Endodermal cell (in vitro differentiated cells): ENCODE data around the gene MPLKIP. TPM values are rescaled to one million over a fixed set of nuclear protein-coding genes. Genes with fewer than 3 reads are reported as not detected.
A peak's percentile ranks its signal among the peaks of the same experiment; 100 is the strongest.
"Not testable (repeated sequence)": the region's sequence is repeated elsewhere in the genome, so short reads cannot be mapped to it uniquely, and the experiment has no call there.

Experiments
- DNase-seq: peaks from one replicate; pipeline ENCODE4 v3.0.0-alpha.2; 2017
- H3K27ac ChIP-seq: 2 replicates; pipeline ENCODE4 v1.5.1; 2013; ENCODE audit warnings: mild to moderate bottlenecking, low read depth, low read length, moderate library complexity
- H3K27me3 ChIP-seq: 2 replicates; pipeline ENCODE4 v1.6.1; 2013; ENCODE audit warnings: mild to moderate bottlenecking, low read length, moderate library complexity; ENCODE audit not compliant: insufficient read depth, control insufficient read depth, poor library complexity, severe bottlenecking
- H3K36me3 ChIP-seq: 2 replicates; pipeline ENCODE4 v1.7.0; 2013; ENCODE audit warnings: mild to moderate bottlenecking, low read length, moderate library complexity; ENCODE audit not compliant: control insufficient read depth, insufficient read depth
- H3K4me1 ChIP-seq: one replicate; pipeline ENCODE4 v1.7.0; 2013; ENCODE audit warnings: low read length; ENCODE audit not compliant: control insufficient read depth, insufficient read depth
- H3K4me3 ChIP-seq: 2 replicates; pipeline ENCODE4 v1.5.1; 2013; ENCODE audit warnings: mild to moderate bottlenecking, low read length, moderate library complexity
- H3K9ac ChIP-seq: 2 replicates; pipeline ENCODE4 v1.6.1; 2013; ENCODE audit warnings: mild to moderate bottlenecking, low read length, moderate library complexity; ENCODE audit not compliant: poor library complexity, severe bottlenecking; ENCODE audit errors: extremely low read depth
- H3K9me3 ChIP-seq: 2 replicates; pipeline ENCODE4 v1.6.1; 2013; ENCODE audit warnings: mild to moderate bottlenecking, low read length, moderate library complexity; ENCODE audit not compliant: control insufficient read depth
- H3K27ac Mint-ChIP-seq: 2 replicates; pipeline ENCODE4 v1.8.0; 2020; ENCODE audit warnings: mixed read lengths
- H3K27me3 Mint-ChIP-seq: 2 replicates; pipeline ENCODE4 v1.8.0; 2021; ENCODE audit warnings: mild to moderate bottlenecking, mixed read lengths; ENCODE audit not compliant: insufficient read depth
- H3K36me3 Mint-ChIP-seq: 2 replicates; pipeline ENCODE4 v1.8.0; 2020; ENCODE audit warnings: low read depth, mixed read lengths
- H3K4me1 Mint-ChIP-seq: 2 replicates; pipeline ENCODE4 v1.8.0; 2020; ENCODE audit warnings: mixed read lengths
- H3K4me3 Mint-ChIP-seq: 2 replicates; pipeline ENCODE4 v1.8.0; 2020; ENCODE audit warnings: mild to moderate bottlenecking, moderate library complexity, mixed read lengths
- H3K9me3 Mint-ChIP-seq: 2 replicates; pipeline ENCODE4 v1.8.0; 2020; ENCODE audit warnings: mild to moderate bottlenecking, mixed read lengths
- CTCF ChIP-seq: fragments of 200-600 bp; sonication (generic); conservative IDR thresholded peaks from 2 replicates; pipeline ENCODE4 v1.5.0; 2021; ENCODE audit warnings: antibody characterized with exemption, mild to moderate bottlenecking
- WGBS, 2 experiments: methylation state at CpG; one replicate each; pipeline versions ENCODE4 v1.1.5 to v1.1.7; 2013; ENCODE audit warnings: missing lambda C conversion rate in 2 of 2, mixed read lengths in 1 of 2; ENCODE audit not compliant: insufficient coverage in 1 of 2, insufficient read length in 1 of 2; 5-methylcytosine and 5-hydroxymethylcytosine counted together
- total RNA-seq, 2 donors: library from RNA; stranded (reverse); fragmentation: NEBNext Ultra II Directional in 1 of 2; extraction: Animal tissue kit (Norgen Biotek cat#: 25700) in 1 of 2; gene quantifications; 2 replicates in 1 of 2; 3 replicates in 1 of 2; pipeline ENCODE4 v1.2.1, GENCODE V29; 2021

MPLKIP gene
- total RNA-seq, 2 donors from 2014 or later, result 43.5 to 53.5 TPM

GRCh38 chr7:40120020-40120419 lies 14.4 kb downstream of the MPLKIP start:
- H3K4me3 Mint-ChIP-seq, result no peak overlapping the region
- TF ChIP-seq CTCF, result no peak
- 65 to 100% methylated on average over 1 to 5 of the region's 5 CpGs for WGBS, 2 experiments

DNA sequence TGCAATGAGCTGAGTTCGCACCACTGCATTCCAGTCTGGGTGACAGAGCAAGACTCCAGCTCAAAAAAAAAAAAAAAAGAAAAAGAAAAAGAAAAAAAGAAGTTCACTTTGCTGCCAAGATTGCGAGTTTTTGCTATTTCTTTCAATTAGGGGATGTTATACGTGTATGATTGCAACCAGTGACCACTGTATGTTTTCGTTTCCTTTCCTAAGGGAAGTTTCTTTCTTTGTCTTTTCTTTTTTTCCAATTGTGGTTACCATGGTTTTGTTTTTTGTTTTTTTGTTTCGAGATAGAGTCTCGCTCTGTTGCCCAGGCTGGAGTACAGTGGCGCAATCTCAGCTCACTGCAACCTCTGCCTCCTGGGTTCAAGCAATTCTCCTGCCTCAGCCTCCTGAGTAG lies 16.2 kb downstream of the MPLKIP start:
- H3K4me1 Mint-ChIP-seq, H3K27me3 ChIP-seq, H3K36me3 ChIP-seq, H3K36me3 Mint-ChIP-seq, H3K9ac ChIP-seq, H3K4me3 Mint-ChIP-seq, H3K4me1 ChIP-seq, H3K4me3 ChIP-seq, H3K27ac ChIP-seq, H3K9me3 ChIP-seq, H3K9me3 Mint-ChIP-seq, DNase-seq, H3K27ac Mint-ChIP-seq, H3K27me3 Mint-ChIP-seq: not testable (repeated sequence)
- WGBS, 2 experiments, result 94 to 95% methylated on average over 4 to 7 of the region's 7 CpGs

More at GRCh38 chr7:40120020-40120419, 14.4 kb downstream of the MPLKIP start:
- H3K4me1 Mint-ChIP-seq, result peaks cover 8% of the 10 kb centered on the region
- Histone ChIP-seq H3K9me3 (no peaks in the 10 kb centered on the region), H3K4me3 (no peak overlapping the region), H3K9ac (no peak overlapping the region), H3K4me1 (peaks cover 3% of the 10 kb centered on the region), H3K36me3 (peaks cover 7% of the 10 kb centered on the region), H3K27ac (no peak overlapping the region), H3K27me3 (no peaks in the 10 kb centered on the region)
- DNase-seq, result no peak
- H3K9me3 Mint-ChIP-seq, result no peaks in the 10 kb centered on the region
- no peaks in the 10 kb centered on the region for H3K27me3 Mint-ChIP-seq
- H3K36me3 Mint-ChIP-seq, result peaks cover 4% of the 10 kb centered on the region
- H3K27ac Mint-ChIP-seq, result peak overlapping the region; percentile 57

- not testable (repeated sequence) for H3K4me1 Mint-ChIP-seq, H3K4me3 Mint-ChIP-seq, H3K27ac ChIP-seq, H3K27me3 Mint-ChIP-seq, H3K27ac Mint-ChIP-seq, H3K4me3 ChIP-seq, H3K9ac ChIP-seq, H3K9me3 Mint-ChIP-seq, H3K9me3 ChIP-seq, H3K36me3 ChIP-seq, H3K36me3 Mint-ChIP-seq, H3K27me3 ChIP-seq, H3K4me1 ChIP-seq, DNase-seq
- 92% methylated on average over 8 of the region's 9 CpGs; no CpG with 5 or more reads in 1 of the 2 experiments for WGBS, 2 experiments
Observed at GRCh38 chr7:40117199-40117598, 17.2 kb downstream of the MPLKIP start.

DNA sequence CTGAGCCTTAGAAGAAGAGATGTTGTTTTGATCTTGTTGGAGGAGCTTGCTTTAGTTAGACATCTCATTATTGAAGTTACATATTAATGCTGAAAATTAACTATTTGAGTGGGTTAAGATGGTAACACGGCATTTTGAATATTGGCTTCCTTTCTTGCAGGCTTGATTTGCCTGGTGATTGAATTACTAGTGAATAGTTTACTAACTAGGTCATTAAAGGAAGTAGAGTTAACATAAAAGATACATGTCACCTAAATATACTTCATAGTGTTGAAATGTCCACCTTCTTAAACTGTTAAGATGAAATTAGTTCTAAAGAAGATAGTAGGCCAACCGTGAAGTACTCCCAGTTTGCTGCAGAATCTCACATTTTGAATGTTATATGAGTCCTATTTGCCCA lies 18.5 kb downstream of the MPLKIP start:
- no peak overlapping the region for H3K27ac Mint-ChIP-seq

More for the DNA sequence above, 18.5 kb downstream of the MPLKIP start:
- WGBS, 2 experiments, result 82 to 100% methylated on average over 2 of the region's 2 CpGs
- Histone ChIP-seq H3K4me3 (no peak overlapping the region), H3K9ac (no peak overlapping the region), H3K27ac (no peak overlapping the region), H3K36me3 (no peaks in the 10 kb centered on the region), H3K27me3 (no peaks in the 10 kb centered on the region), H3K4me1 (peaks cover 3% of the 10 kb centered on the region), H3K9me3 (no peaks in the 10 kb centered on the region)
- no peak overlapping the region for H3K4me3 Mint-ChIP-seq
- H3K9me3 Mint-ChIP-seq, result no peaks in the 10 kb centered on the region
- no peak for TF ChIP-seq CTCF
- no peak for DNase-seq
- H3K36me3 Mint-ChIP-seq, result no peaks in the 10 kb centered on the region
- peaks cover 8% of the 10 kb centered on the region for H3K4me1 Mint-ChIP-seq
- no peaks in the 10 kb centered on the region for H3K27me3 Mint-ChIP-seq
